Osteoblast (primary cell): ENCODE measurements around the gene DNAJC2. TPM values are rescaled to one million over a fixed set of nuclear protein-coding genes. Genes with fewer than 3 reads are reported as not detected.

Source experiments
- DNase-seq: peaks from one replicate; pipeline ENCODE4 v3.0.0; 2011; ENCODE audit warnings: low spot score, mixed read lengths; ENCODE audit not compliant: insufficient read length; ENCODE audit errors: missing footprints
- H2AFZ ChIP-seq: 2 replicates; pipeline ENCODE4 v1.6.0; 2011; ENCODE audit warnings: mild to moderate bottlenecking, low read length
- H3K27ac ChIP-seq: 2 replicates; pipeline ENCODE4 v1.5.1; 2011; ENCODE audit warnings: mild to moderate bottlenecking, low read depth, low read length, moderate library complexity
- H3K27me3 ChIP-seq: 2 replicates; pipeline ENCODE4 v1.6.0; 2012; ENCODE audit warnings: mild to moderate bottlenecking, control low read depth, inconsistent platforms, low read length, moderate library complexity; ENCODE audit not compliant: insufficient read depth
- H3K36me3 ChIP-seq: 2 replicates; pipeline ENCODE4 v1.5.1; 2011; ENCODE audit warnings: mild to moderate bottlenecking, low read length, control low read depth, moderate library complexity; ENCODE audit not compliant: insufficient read depth
- H3K4me1 ChIP-seq: 2 replicates; pipeline ENCODE4 v1.5.1; 2011; ENCODE audit warnings: mild to moderate bottlenecking, low read length, control low read depth, moderate library complexity; ENCODE audit not compliant: insufficient read depth
- H3K4me2 ChIP-seq: 2 replicates; pipeline ENCODE4 v1.6.0; 2011; ENCODE audit warnings: mild to moderate bottlenecking, low read length; ENCODE audit not compliant: insufficient read depth
- H3K4me3 ChIP-seq: fragments of 200-600 bp; sonication (generic); 3 replicates; pipeline ENCODE4 v1.5.1; 2012; ENCODE audit warnings: mild to moderate bottlenecking, low read length, inconsistent platforms; ENCODE audit not compliant: insufficient read depth
- H3K79me2 ChIP-seq: 2 replicates; pipeline ENCODE4 v1.6.0; 2012; ENCODE audit warnings: mild to moderate bottlenecking, low read length, control low read depth, inconsistent platforms; ENCODE audit not compliant: insufficient read depth
- H3K9me3 ChIP-seq: 2 replicates; pipeline ENCODE4 v1.5.1; 2011; ENCODE audit warnings: low read depth, low read length, control low read depth
- H4K20me1 ChIP-seq: 2 replicates; pipeline ENCODE4 v1.6.0; 2012; ENCODE audit warnings: mild to moderate bottlenecking, low read length, control low read depth; ENCODE audit not compliant: insufficient read depth
- CTCF ChIP-seq: IDR thresholded peaks from 2 replicates; pipeline ENCODE4 v1.5.1; 2011; ENCODE audit warnings: mild to moderate bottlenecking, low read depth, low read length, moderate library complexity; ENCODE audit errors: extremely low read depth
- total RNA-seq: library from RNA; depleted of rRNA; stranded (reverse); fragments of >200 nt; gene quantifications from 2 replicates; pipeline ENCODE4 v1.2.3, GENCODE V29; 2012

The DNAJC2 gene
- total RNA-seq, 1 donor = 15.9 TPM

GRCh38 chr7:103369432-103369831, 24.9 kb upstream of the DNAJC2 start:
- no peak for DNase-seq
- no peaks in the 10 kb centered on the region for H3K4me1 ChIP-seq
- H3K9me3 ChIP-seq = no peaks in the 10 kb centered on the region
- no peaks in the 10 kb centered on the region for H3K79me2 ChIP-seq
- H3K27me3 ChIP-seq = no peaks in the 10 kb centered on the region
- no peak overlapping the region for H2AFZ ChIP-seq
- peaks cover 50% of the 10 kb centered on the region for H3K36me3 ChIP-seq
- H3K4me2 ChIP-seq = no peak overlapping the region
- no peak overlapping the region for H3K27ac ChIP-seq
- no peak for TF ChIP-seq CTCF
- H3K4me3 ChIP-seq = no peak overlapping the region
- no peaks in the 10 kb centered on the region for H4K20me1 ChIP-seq

- Histone ChIP-seq H4K20me1 (peaks cover 25% of the 10 kb centered on the region), H3K4me2 (peak overlapping the region; percentile 94), H2AFZ (no peak overlapping the region), H3K27ac (no peak overlapping the region), H3K9me3 (no peaks in the 10 kb centered on the region), H3K4me1 (peaks cover 26% of the 10 kb centered on the region), H3K79me2 (peaks cover 83% of the 10 kb centered on the region), H3K36me3 (peaks cover 15% of the 10 kb centered on the region), H3K27me3 (no peaks in the 10 kb centered on the region), H3K4me3 (no peak overlapping the region)
- no peak for TF ChIP-seq CTCF
- DNase-seq = no peak
Observed at GRCh38 chr7:103349805-103350204, 5.2 kb upstream of the DNAJC2 start.

- Histone ChIP-seq H3K27me3 (no peaks in the 10 kb centered on the region), H3K9me3 (no peaks in the 10 kb centered on the region), H3K27ac (peak overlapping the region; percentile 40), H4K20me1 (peaks cover 25% of the 10 kb centered on the region), H3K4me1 (peaks cover 26% of the 10 kb centered on the region), H3K36me3 (peaks cover 7% of the 10 kb centered on the region), H3K79me2 (peaks cover 83% of the 10 kb centered on the region), H2AFZ (no peak overlapping the region), H3K4me3 (peak overlapping the region; percentile 96), H3K4me2 (peak overlapping the region; percentile 94)
- no peak for TF ChIP-seq CTCF
- no peak for DNase-seq
Observed at GRCh38 chr7:103348959-103349358, 4.4 kb upstream of the DNAJC2 start.

GRCh38 chr7:103348452-103348851, 3.9 kb upstream of the DNAJC2 start:
- Histone ChIP-seq H3K27ac (peak overlapping the region; percentile 96), H3K36me3 (peaks cover 6% of the 10 kb centered on the region), H4K20me1 (peaks cover 26% of the 10 kb centered on the region), H3K9me3 (no peaks in the 10 kb centered on the region), H2AFZ (no peak overlapping the region), H3K4me3 (peak overlapping the region; percentile 96), H3K27me3 (no peaks in the 10 kb centered on the region), H3K4me1 (peaks cover 30% of the 10 kb centered on the region), H3K79me2 (peaks cover 83% of the 10 kb centered on the region), H3K4me2 (peak overlapping the region; percentile 94)
- no peak for DNase-seq
- no peak for TF ChIP-seq CTCF
